Naive thymus-derived CD4-positive, alpha-beta T cell (primary cell): ENCODE data around the gene NOM1. TPM values are rescaled to one million over a fixed set of nuclear protein-coding genes. Genes with fewer than 3 reads are reported as not detected.
"Not testable (repeated sequence)": the region's sequence is repeated elsewhere in the genome, so short reads cannot be mapped to it uniquely, and the experiment has no call there.

Source experiments
- ATAC-seq: fragments of 150-1000 bp; cut with Tn5 transposase; 2 replicates; pipeline ENCODE4 v1.10.0; 2021; ENCODE audit warnings: mild to moderate bottlenecking, moderate library complexity
- CTCF ChIA-PET: fragments of 350-600 bp; sonication (Branson Sonifier 250); formaldehyde crosslinking; loops from one replicate; lab custom pipeline; 2021; ENCODE audit warnings: antibody characterized with exemption; lab: Charles Lee
- POLR2A ChIA-PET: fragments of 350-600 bp; sonication (Branson Sonifier 250); formaldehyde crosslinking; loops from one replicate; lab custom pipeline; 2021; ENCODE audit warnings: antibody characterized with exemption, inconsistent platforms; lab: Charles Lee
- DNase-seq, 9 donors: peaks; one replicate each; pipeline versions ENCODE4 v3.0.0 to v3.0.0-alpha.2; 2020 to 2022; ENCODE audit warnings: mixed read lengths in 1 of 9
- H3K27ac ChIP-seq: one replicate; pipeline ENCODE4 v1.7.0; 2013; ENCODE audit warnings: mild to moderate bottlenecking, low read depth, low read length, moderate library complexity
- H3K27me3 ChIP-seq, 2 donors: one replicate each; pipeline ENCODE4 v1.7.0; 2013; ENCODE audit warnings: low read length in 2 of 2, mild to moderate bottlenecking in 2 of 2, moderate library complexity in 2 of 2; ENCODE audit not compliant: control insufficient read depth in 2 of 2, insufficient read depth in 2 of 2
- H3K36me3 ChIP-seq, 3 experiments: 1 replicate in 2 of 3; 2 replicates in 1 of 3; pipeline ENCODE4 v1.7.0; 2013; ENCODE audit warnings: low read length in 3 of 3, mild to moderate bottlenecking in 3 of 3, moderate library complexity in 1 of 3; ENCODE audit not compliant: insufficient read depth in 3 of 3, control insufficient read depth in 2 of 3
- H3K4me1 ChIP-seq, 2 donors: one replicate each; pipeline ENCODE4 v1.7.0; 2013; ENCODE audit warnings: low read length in 2 of 2, mild to moderate bottlenecking in 2 of 2, moderate library complexity in 1 of 2; ENCODE audit not compliant: control insufficient read depth in 2 of 2, insufficient read depth in 2 of 2
- H3K4me3 ChIP-seq: 2 replicates; pipeline ENCODE4 v1.7.0; 2013; ENCODE audit warnings: mild to moderate bottlenecking, low read length
- H3K9me3 ChIP-seq, 3 experiments: 1 replicate in 2 of 3; 2 replicates in 1 of 3; pipeline ENCODE4 v1.7.0; 2013; ENCODE audit warnings: low read length in 3 of 3; ENCODE audit not compliant: control insufficient read depth in 2 of 3
- H3K27ac Mint-ChIP-seq, 9 donors: one replicate each; pipeline ENCODE4 v1.8.0; 2020 to 2022; ENCODE audit warnings: mixed read lengths in 9 of 9, mild to moderate bottlenecking in 8 of 9, moderate library complexity in 5 of 9, inconsistent platforms in 2 of 9
- H3K27me3 Mint-ChIP-seq, 5 donors: one replicate each; pipeline ENCODE4 v1.8.0; 2021 to 2022; ENCODE audit warnings: mixed read lengths in 5 of 5, mild to moderate bottlenecking in 1 of 5
- H3K36me3 Mint-ChIP-seq, 5 donors: one replicate each; pipeline ENCODE4 v1.8.0; 2020 to 2022; ENCODE audit warnings: mixed read lengths in 5 of 5, mild to moderate bottlenecking in 3 of 5, inconsistent platforms in 1 of 5
- H3K4me1 Mint-ChIP-seq, 7 donors: one replicate each; pipeline ENCODE4 v1.8.0; 2020 to 2022; ENCODE audit warnings: mixed read lengths in 7 of 7, mild to moderate bottlenecking in 3 of 7, inconsistent platforms in 1 of 7
- H3K4me3 Mint-ChIP-seq, 10 donors: one replicate each; pipeline ENCODE4 v1.8.0; 2020 to 2022; ENCODE audit warnings: mild to moderate bottlenecking in 10 of 10, mixed read lengths in 10 of 10, moderate library complexity in 6 of 10, inconsistent platforms in 2 of 10
- H3K9me3 Mint-ChIP-seq, 11 donors: one replicate each; pipeline ENCODE4 v1.8.0; 2020 to 2022; ENCODE audit warnings: mixed read lengths in 11 of 11, mild to moderate bottlenecking in 4 of 11, inconsistent platforms in 1 of 11, moderate library complexity in 1 of 11
- intact Hi-C, 2 donors: fragments of 100-400 bp; cut with micrococcal nuclease; formaldehyde crosslinking; loops; one replicate each; pipeline ENCODE4 v1.15.1; 2023
- polyA plus RNA-seq, 2 donors: library from polyadenylated mRNA; unstranded; fragments of 300-500 nt; fragmentation: Illumina TruSeq; gene quantifications; one replicate each; pipeline ENCODE4 v1.2.3, GENCODE V29; 2021
- total RNA-seq, 6 experiments: library from RNA in 5 of 6; stranded (reverse) in 5 of 6; gene quantifications; 1 replicate in 5 of 6; 2 replicates in 1 of 6; pipeline ENCODE4 v1.2.3 and lab custom pipeline; 2021 to 2026

NOM1 gene
- total and polyA plus RNA-seq, 7 experiments from 2014 or later: 4.2 to 40.7 (median 32.6) TPM

- POLR2A ChIA-PET, H3K36me3 ChIP-seq, DNase-seq, H3K9me3 Mint-ChIP-seq, ATAC-seq, CTCF ChIA-PET, H3K36me3 Mint-ChIP-seq, H3K9me3 ChIP-seq, H3K4me3 Mint-ChIP-seq, H3K4me3 ChIP-seq, H3K27ac Mint-ChIP-seq, H3K27ac ChIP-seq, intact Hi-C loops, H3K27me3 ChIP-seq: not testable (repeated sequence)
- Mint-ChIP-seq H3K4me1 (peaks cover 9 to 56% (median 27%) of the 10 kb centered on the region in 7 donors), H3K27me3 (peaks cover 0 to 55% (median 0%) of the 10 kb centered on the region in 5 donors)
- H3K4me1 ChIP-seq: peaks cover 17 to 18% of the 10 kb centered on the region in 2 donors
Observed at GRCh38 chr7:156925821-156926220, 23.7 kb upstream of the NOM1 start.

GRCh38 chr7:156927571-156928405 lies 21.7 kb upstream of the NOM1 start:
- H3K36me3 ChIP-seq: no peaks in the 10 kb centered on the region
- H3K4me1 ChIP-seq: peaks cover 1 to 8% of the 10 kb centered on the region in 2 donors
- peaks cover 0 to 2% (median 0%) of the 10 kb centered on the region in 11 donors for H3K9me3 Mint-ChIP-seq
- H3K27ac Mint-ChIP-seq: no peak overlapping the region
- intact Hi-C loops: no loop called here
- H3K36me3 Mint-ChIP-seq: peaks cover 0 to 4% (median 0%) of the 10 kb centered on the region in 5 donors
- DNase-seq: no peak
- POLR2A ChIA-PET: interaction anchor here (0.9 to 1.0 kb wide), 2 partner anchors 9 to 21 kb away, joined by 3 to 4 read pairs; no protein-coding TSS in a partner anchor
- H3K4me3 Mint-ChIP-seq: no peak overlapping the region
- no peaks in the 10 kb centered on the region for H3K9me3 ChIP-seq
- H3K27ac ChIP-seq: no peak overlapping the region
- H3K27me3 ChIP-seq: no peaks in the 10 kb centered on the region
- ATAC-seq: no peak
- peaks cover 11 to 58% (median 19%) of the 10 kb centered on the region in 7 donors for H3K4me1 Mint-ChIP-seq
- CTCF ChIA-PET: no interaction called here
- no peak overlapping the region for H3K4me3 ChIP-seq
- peaks cover 0 to 64% (median 0%) of the 10 kb centered on the region in 5 donors for H3K27me3 Mint-ChIP-seq

- Histone ChIP-seq H3K4me3 (no peak overlapping the region), H3K4me1 (peaks cover 0 to 4% of the 10 kb centered on the region in 2 donors), H3K36me3 (no peaks in the 10 kb centered on the region), H3K27me3 (no peaks in the 10 kb centered on the region), H3K9me3 (no peaks in the 10 kb centered on the region), H3K27ac (no peak overlapping the region)
- H3K27me3 Mint-ChIP-seq: peaks cover 0 to 60% (median 0%) of the 10 kb centered on the region in 5 donors
- H3K27ac Mint-ChIP-seq: no peak overlapping the region
- H3K4me3 Mint-ChIP-seq: peak overlapping the region in 1 of 10 donors; percentile 10
- ChIA-PET POLR2A (no interaction called here), CTCF (no interaction called here)
- no peaks in the 10 kb centered on the region for H3K9me3 Mint-ChIP-seq
- intact Hi-C loops: no loop called here
- peaks cover 7 to 52% (median 13%) of the 10 kb centered on the region in 7 donors for H3K4me1 Mint-ChIP-seq
- peaks cover 0 to under 1% (median 0%) of the 10 kb centered on the region in 5 donors for H3K36me3 Mint-ChIP-seq
- ATAC-seq: no peak
- no peak for DNase-seq
Observed at GRCh38 chr7:156928406-156928747, 21.1 kb upstream of the NOM1 start.

- peak overlapping the region in 2 of 9 donors; percentile 35 to 56 for H3K27ac Mint-ChIP-seq
- DNase-seq (peak in 1 of 9 donors; percentile 46), ATAC-seq (peak; percentile 83)
- Histone ChIP-seq H3K4me1 (no peaks in the 10 kb centered on the region), H3K36me3 (no peaks in the 10 kb centered on the region), H3K9me3 (no peaks in the 10 kb centered on the region), H3K27ac (no peak overlapping the region), H3K27me3 (no peaks in the 10 kb centered on the region), H3K4me3 (no peak overlapping the region)
- CTCF ChIA-PET: interaction anchor here (0.7 kb wide), 1 partner anchor 114 kb away, joined by 3 read pairs; no protein-coding TSS in a partner anchor
- H3K27me3 Mint-ChIP-seq: peaks cover 0 to 53% (median 0%) of the 10 kb centered on the region in 5 donors
- H3K9me3 Mint-ChIP-seq: no peaks in the 10 kb centered on the region
- peak overlapping the region in 3 of 10 donors; percentile 18 to 64 (median 43) for H3K4me3 Mint-ChIP-seq
- intact Hi-C loops: no loop called here
- H3K4me1 Mint-ChIP-seq: peaks cover 0 to 41% (median 6%) of the 10 kb centered on the region in 7 donors
- no peaks in the 10 kb centered on the region for H3K36me3 Mint-ChIP-seq
- POLR2A ChIA-PET: no interaction called here
Observed at GRCh38 chr7:156929789-156930539, 19.5 kb upstream of the NOM1 start.

- H3K36me3 Mint-ChIP-seq: no peaks in the 10 kb centered on the region
- H3K4me1 Mint-ChIP-seq: peaks cover 0 to 38% (median 6%) of the 10 kb centered on the region in 7 donors
- Histone ChIP-seq H3K27ac (no peak overlapping the region), H3K9me3 (no peaks in the 10 kb centered on the region), H3K4me1 (no peaks in the 10 kb centered on the region), H3K36me3 (no peaks in the 10 kb centered on the region), H3K4me3 (no peak overlapping the region), H3K27me3 (no peaks in the 10 kb centered on the region)
- H3K27ac Mint-ChIP-seq: no peak overlapping the region
- no peaks in the 10 kb centered on the region for H3K9me3 Mint-ChIP-seq
- POLR2A ChIA-PET: interaction anchor here (0.6 kb wide), 1 partner anchor 90 kb away, joined by 3 read pairs; no protein-coding TSS in a partner anchor
- CTCF ChIA-PET: no interaction called here
- DNase-seq (no peak), ATAC-seq (no peak)
- peaks cover 0 to 45% (median 3%) of the 10 kb centered on the region in 5 donors for H3K27me3 Mint-ChIP-seq
- H3K4me3 Mint-ChIP-seq: no peak overlapping the region
- intact Hi-C loops: no loop called here
Observed at GRCh38 chr7:156932006-156932405, 17.5 kb upstream of the NOM1 start.

GRCh38 chr7:156935250-156935649 lies 14.3 kb upstream of the NOM1 start:
- Histone ChIP-seq H3K36me3 (no peaks in the 10 kb centered on the region), H3K27me3 (no peaks in the 10 kb centered on the region), H3K4me3 (no peak overlapping the region), H3K27ac (no peak overlapping the region), H3K9me3 (no peaks in the 10 kb centered on the region), H3K4me1 (no peaks in the 10 kb centered on the region)
- ATAC-seq: no peak
- no peaks in the 10 kb centered on the region for H3K9me3 Mint-ChIP-seq
- no peak overlapping the region for H3K4me3 Mint-ChIP-seq
- DNase-seq: no peak
- ChIA-PET CTCF (no interaction called here), POLR2A (no interaction called here)
- no peaks in the 10 kb centered on the region for H3K36me3 Mint-ChIP-seq
- intact Hi-C loops: no loop called here
- peaks cover 0 to 12% (median 3%) of the 10 kb centered on the region in 7 donors for H3K4me1 Mint-ChIP-seq
- H3K27me3 Mint-ChIP-seq: peaks cover 0 to 15% (median 9%) of the 10 kb centered on the region in 5 donors
- H3K27ac Mint-ChIP-seq: no peak overlapping the region
